CD4-positive, alpha-beta T cell treated with Interleukin-4 for 4 hours (primary cell): ENCODE data around the gene TMBIM6.
"Not testable (repeated sequence)": the region's sequence is repeated elsewhere in the genome, so short reads cannot be mapped to it uniquely, and the experiment has no call there.

Experiments
- DNase-seq: peaks from one replicate; pipeline ENCODE4 v3.0.0-alpha.2; 2020

Gene TMBIM6

DNA sequence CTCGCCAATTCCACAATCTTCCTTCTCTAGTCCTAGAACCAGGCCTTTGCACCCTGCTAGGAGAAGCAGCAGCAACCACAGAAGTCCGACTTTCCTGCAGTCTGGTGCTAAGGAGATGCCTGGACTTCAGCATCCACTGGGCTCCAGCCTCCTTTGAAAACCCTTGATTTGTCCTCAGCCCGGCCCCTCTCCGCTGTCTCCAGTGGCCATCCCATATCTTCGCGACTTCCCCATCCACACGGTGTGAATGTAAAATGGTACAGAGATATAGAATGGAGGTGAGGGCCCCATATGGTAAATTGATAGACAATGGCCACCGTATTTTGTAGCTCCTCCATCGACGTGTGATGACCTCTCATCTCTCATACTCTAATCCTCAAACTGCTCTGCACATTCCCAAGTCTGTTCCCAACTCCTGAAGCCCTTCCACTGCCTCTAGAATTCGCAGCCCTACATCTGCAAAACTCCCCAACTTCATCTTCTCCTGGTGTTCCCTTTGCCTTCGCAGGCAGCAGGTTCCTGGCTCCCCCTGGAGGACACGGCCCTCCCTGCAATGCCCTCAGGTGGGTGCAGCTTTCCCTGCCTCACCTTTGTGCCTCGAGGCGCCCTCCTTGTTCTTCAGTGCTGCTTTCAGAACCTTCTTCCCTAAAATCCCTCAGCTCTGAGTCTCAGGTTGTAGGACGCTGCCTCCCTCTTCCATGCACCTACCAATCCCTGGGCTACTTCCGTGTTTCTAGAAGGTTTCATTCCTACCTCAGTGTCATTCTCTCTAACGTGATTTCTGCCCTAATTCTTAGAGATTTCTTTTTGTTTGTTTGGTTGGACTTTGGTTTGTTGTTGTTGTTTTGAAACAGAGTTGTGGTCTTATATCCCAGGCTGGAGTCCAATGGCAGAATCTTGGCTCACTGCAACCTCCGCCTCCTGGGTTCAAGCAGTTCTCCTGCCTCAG, 36.7 kb downstream of the TMBIM6 start:
- peak; percentile 67 for DNase-seq

DNA sequence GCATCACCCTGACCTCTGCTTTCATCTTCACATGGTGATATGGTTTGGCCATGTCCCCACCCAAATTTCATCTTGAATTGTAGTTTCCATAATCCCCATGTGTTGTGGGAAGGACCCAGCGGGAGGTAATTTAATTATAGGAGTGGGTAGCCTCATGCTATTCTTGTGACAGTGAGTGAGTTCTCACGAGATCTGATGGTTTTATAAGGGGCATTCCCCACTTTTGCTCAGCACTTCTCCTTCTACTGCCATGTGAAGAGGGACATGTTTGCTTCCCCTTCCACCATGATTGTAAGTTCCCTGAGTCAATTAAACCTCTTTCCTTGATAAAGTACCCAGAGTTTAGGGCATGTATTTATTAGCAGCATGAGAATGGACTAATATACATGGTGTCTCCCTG, 38.2 kb downstream of the TMBIM6 start:
- no peak for DNase-seq

GRCh38 chr12:49780914-49781313, 39.6 kb downstream of the TMBIM6 start:
- not testable (repeated sequence) for DNase-seq

DNA sequence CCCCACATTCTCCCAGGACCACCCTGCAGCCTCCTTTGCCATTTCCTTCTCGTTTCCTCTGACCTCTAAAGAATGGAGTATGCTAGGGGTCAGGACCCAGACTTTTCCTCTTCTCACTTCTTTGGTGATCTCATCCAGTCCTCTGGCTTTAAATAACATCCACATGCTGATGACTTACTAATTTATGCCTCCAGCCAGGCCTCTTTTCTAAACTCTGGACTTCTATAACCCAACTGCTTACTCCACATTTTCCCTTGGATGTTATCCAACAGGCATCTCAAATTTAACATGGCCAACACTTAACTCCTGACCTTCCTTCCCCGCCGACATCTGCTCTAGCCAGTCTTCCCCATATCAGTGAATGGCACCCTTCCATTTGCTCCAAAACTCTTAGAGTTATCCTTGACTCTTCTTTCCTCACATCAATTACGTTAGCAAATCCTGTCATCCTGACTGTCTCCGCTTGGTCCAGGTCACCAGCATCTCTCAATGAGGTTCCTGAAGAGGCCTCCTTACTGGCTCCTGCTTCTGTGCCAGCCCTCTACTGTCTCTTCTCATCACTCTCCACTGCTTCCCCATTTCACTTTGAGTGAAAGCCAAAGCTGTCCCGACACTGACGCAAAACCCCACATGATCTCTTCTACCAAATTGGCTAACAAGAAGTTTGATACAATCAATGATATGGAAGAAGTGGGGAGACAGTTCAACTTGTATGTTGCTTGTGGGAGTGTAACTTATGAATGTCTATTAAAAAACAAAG, 42.7 kb downstream of the TMBIM6 start:
- no peak for DNase-seq

GRCh38 chr12:49784756-49785409, 43.5 kb downstream of the TMBIM6 start:
- DNase-seq, result no peak

- DNase-seq, result no peak
These were observed 46.3 kb downstream of the TMBIM6 start for GRCh38 chr12:49787672-49788071.

DNA sequence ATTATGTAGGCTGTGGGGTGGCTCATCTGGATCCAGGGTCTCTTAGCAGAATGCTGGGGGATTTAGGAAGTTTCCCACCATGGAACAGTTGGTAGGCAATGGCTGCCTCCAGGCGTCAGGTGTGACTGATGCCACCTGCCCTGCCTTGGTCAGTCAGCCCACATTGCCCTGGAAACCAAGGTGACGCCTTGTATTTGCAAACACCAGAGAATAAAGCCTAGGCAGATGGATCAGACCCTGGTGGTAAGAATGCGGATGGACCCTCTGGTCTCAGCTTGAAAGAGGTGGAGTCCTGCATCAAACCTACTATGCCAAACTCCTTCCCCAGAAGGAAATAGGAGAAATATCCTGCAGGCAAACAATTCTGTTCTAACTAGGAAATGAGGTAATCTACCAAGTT, 48.6 kb downstream of the TMBIM6 start:
- DNase-seq, result no peak

- DNase-seq, result no peak
These were observed 49.6 kb downstream of the TMBIM6 start for GRCh38 chr12:49790741-49791555.

DNA sequence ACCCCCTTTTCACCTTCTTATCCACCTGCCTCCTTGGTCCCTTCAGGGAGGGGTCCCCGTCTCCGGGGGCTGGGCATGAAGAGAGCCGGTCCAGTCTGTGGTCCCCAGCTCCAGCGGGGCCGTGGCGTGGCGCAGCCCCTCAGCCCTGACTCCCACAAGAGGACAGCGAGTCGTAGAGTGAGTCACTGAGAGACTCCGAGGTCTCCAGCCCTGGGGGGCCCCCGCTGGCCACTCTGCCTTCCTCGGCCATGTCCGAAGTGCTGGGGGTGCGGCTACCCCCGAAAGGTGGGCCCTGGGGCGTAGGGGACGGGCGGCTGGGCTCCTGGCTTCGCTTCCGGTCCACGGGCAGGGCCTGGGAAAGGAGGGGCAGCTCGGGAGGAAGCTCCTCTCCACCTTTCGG, 50.3 kb downstream of the TMBIM6 start:
- no peak for DNase-seq

- no peak for DNase-seq
These were observed 51.0 kb downstream of the TMBIM6 start for GRCh38 chr12:49792181-49792970.

GRCh38 chr12:49792976-49793580, 51.7 kb downstream of the TMBIM6 start:
- no peak for DNase-seq

DNA sequence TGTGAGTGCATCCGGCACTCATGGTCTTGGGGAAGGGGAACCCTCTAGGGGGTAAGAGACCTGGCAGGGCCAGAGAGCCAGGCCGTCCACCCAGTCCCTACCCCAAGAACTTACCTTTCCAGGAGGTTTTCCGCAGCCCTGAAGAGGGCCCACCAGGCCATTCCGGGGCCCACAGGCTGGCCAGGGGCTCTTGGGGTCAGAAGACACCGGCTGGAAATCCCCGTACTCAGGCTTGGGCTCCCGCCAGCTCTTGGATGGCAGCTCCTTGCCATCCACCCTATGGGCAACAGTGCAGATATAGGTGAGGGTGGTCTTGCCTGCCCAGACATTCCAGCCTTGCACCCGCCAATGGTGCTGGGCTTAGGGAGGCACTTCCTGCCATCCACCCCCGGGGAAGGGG, 52.3 kb downstream of the TMBIM6 start:
- no peak for DNase-seq

GRCh38 chr12:49794021-49794420, 52.7 kb downstream of the TMBIM6 start:
- DNase-seq, result no peak

DNA sequence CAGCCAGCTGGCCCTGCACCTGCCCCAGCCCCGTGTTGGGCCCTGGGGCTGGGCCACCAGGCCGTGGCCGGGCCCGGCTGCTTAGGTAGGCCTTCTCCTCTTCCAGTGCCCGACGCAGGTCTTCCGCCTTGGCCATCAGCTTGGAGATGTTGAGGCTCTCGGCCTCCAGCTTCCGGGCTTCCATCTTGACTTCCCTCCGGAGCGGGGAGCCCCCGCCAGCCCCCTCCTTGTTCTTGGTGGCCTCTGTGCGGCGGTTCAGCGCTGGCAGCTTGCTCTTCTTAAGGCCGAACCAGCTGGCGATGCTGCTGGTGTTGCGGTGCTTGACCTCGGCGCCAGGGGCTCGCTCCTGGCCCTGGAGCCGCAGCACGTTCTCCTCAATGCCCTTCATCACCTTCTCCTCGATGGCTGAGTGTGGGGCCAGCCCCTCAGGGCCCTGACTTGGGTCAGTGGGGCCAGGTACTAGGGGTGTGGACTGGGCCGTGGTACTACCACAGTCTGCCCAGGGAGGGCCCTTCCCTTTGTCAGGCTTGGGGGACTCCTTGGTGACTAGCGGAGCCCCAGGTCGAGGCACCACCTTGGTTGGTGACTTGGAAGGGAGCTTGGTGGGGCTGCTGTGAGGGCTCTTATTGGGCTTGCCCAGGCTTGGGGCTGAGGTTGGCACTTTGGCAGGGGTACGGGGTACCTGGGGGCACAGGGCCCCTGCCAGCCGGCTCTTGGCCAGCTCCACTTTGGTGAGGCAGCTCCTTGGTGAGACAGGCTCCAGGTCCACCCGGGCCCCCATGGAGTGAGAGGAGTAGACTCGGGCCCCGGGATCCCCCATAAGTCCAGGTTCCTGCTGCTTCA, 53.7 kb downstream of the TMBIM6 start:
- no peak for DNase-seq

- no peak for DNase-seq
These were observed 54.3 kb downstream of the TMBIM6 start for GRCh38 chr12:49795654-49796105.

GRCh38 chr12:49796155-49796554, 54.8 kb downstream of the TMBIM6 start:
- no peak for DNase-seq

DNA sequence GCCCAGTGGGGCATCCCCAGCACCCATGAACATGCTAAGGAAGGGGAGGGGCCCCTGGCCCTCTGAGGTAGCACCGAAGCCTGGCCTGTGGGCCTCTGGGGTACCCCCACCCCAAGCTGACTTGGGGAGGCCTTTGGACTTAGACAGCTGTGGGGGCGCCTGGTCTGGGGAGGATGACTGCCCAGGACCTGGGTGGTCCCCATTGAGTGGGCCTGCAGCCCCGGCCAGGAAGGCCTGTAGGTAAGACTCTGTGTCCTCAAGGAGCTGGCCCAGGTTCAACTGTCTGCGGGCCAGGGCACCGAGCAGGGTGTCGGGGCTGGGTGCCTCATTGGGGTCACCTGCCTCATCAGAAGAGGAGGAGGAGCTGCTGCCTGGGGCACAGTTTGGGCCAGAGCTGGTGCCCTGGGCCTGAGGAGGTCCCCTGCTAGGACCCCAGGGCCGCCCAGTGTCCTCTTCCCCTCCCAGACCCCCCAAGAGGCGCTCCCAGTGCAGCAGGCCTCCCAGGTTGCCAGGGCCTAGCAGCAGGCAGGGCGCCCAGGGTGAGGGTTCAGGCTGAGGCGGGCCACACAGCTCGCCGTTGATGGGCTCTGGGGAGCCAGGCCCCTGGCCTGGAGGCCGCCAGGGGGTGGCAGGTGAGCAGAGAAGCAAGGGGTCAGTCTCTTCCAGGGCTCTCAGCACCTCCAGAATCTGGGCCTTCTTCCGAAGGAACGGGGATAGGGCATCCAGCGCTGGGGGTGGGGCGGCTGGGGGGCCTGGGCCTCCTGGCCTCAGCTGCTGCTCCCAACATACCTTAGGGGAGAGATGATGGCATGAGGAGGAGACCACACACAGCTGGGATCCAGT, 55.5 kb downstream of the TMBIM6 start:
- no peak for DNase-seq

- DNase-seq, result no peak
These were observed 56.1 kb downstream of the TMBIM6 start for GRCh38 chr12:49797449-49797776.

DNA sequence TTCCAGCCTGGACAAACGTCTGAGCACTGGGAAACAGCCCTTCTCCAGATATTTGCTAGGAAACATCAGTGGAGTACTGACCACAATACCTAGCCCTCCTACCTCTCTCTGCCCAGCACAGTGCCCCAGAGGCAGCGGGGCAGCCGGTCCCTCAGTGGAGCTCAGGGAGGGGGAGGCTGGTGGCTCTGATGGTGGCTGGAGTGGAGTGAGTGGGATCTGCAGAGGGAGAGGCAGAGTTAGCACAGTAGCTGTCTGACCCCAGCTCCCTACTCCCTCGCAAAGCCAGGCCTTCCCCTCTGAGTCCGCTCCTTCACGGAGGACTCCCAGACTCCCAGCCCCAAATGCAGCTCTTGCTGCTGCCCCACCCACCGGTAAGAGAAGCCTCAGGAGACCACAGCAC, 56.9 kb downstream of the TMBIM6 start:
- DNase-seq, result no peak
